CD4-positive, alpha-beta T cell (primary cell): ENCODE results near the gene CYLC2. TPM values are rescaled to one million over a fixed set of nuclear protein-coding genes. Genes with fewer than 3 reads are reported as not detected.

Source experiments
- ATAC-seq: fragments of 200-7000 bp; cut with Tn5 transposase; one replicate; pipeline ENCODE4 v1.10.0; 2022; ENCODE audit warnings: mild to moderate bottlenecking; ENCODE audit not compliant: poor library complexity
- CTCF ChIA-PET: fragments of 350-600 bp; sonication (Branson Sonifier 250); formaldehyde crosslinking; loops from one replicate; lab custom pipeline; 2021; ENCODE audit warnings: antibody characterized with exemption, inconsistent platforms; lab: Charles Lee
- POLR2A ChIA-PET: fragments of 350-600 bp; sonication (Branson Sonifier 250); formaldehyde crosslinking; loops from one replicate; lab custom pipeline; 2021; ENCODE audit warnings: antibody characterized with exemption, inconsistent platforms; lab: Charles Lee
- DNase-seq, 14 experiments: peaks; one replicate each; pipeline ENCODE4 v3.0.0-alpha.2; 2013 to 2020; ENCODE audit warnings: mixed read lengths in 2 of 14
- H3K27ac ChIP-seq, 2 donors: one replicate each; pipeline versions ENCODE4 v1.5.1 to v1.7.0; 2013; ENCODE audit warnings: low read length in 2 of 2, low read depth in 1 of 2, mild to moderate bottlenecking in 1 of 2
- H3K27me3 ChIP-seq, 2 experiments: 1 replicate in 1 of 2; 2 replicates in 1 of 2; pipeline versions ENCODE4 v1.6.1 to v1.7.0; 2013; ENCODE audit warnings: low read length in 2 of 2, control low read depth in 1 of 2, mild to moderate bottlenecking in 1 of 2, moderate library complexity in 1 of 2; ENCODE audit not compliant: insufficient read depth in 2 of 2, control insufficient read depth in 1 of 2
- H3K36me3 ChIP-seq: one replicate; pipeline ENCODE4 v1.6.1; 2013; ENCODE audit warnings: low read length, control low read depth; ENCODE audit not compliant: insufficient read depth
- H3K4me1 ChIP-seq: one replicate; pipeline ENCODE4 v1.6.1; 2013; ENCODE audit warnings: low read length, control low read depth; ENCODE audit not compliant: insufficient read depth
- H3K4me3 ChIP-seq: one replicate; pipeline ENCODE4 v1.5.1; 2013; ENCODE audit warnings: mild to moderate bottlenecking, low read length, moderate library complexity
- H3K9me3 ChIP-seq, 2 experiments: 1 replicate in 1 of 2; 2 replicates in 1 of 2; pipeline versions ENCODE4 v1.6.1 to v1.7.0; 2013; ENCODE audit warnings: low read length in 2 of 2, mild to moderate bottlenecking in 2 of 2, control low read depth in 1 of 2, moderate library complexity in 1 of 2; ENCODE audit not compliant: control insufficient read depth in 1 of 2, insufficient read depth in 1 of 2
- H3K27ac Mint-ChIP-seq: one replicate; pipeline ENCODE4 v1.8.0; 2020; ENCODE audit warnings: mixed read lengths
- H3K27me3 Mint-ChIP-seq: one replicate; pipeline ENCODE4 v1.8.0; 2021; ENCODE audit warnings: mixed read lengths
- H3K36me3 Mint-ChIP-seq: one replicate; pipeline ENCODE4 v1.8.0; 2021; ENCODE audit warnings: low read depth, mixed read lengths
- H3K4me1 Mint-ChIP-seq: one replicate; pipeline ENCODE4 v1.8.0; 2021; ENCODE audit warnings: low read depth, mixed read lengths
- H3K4me3 Mint-ChIP-seq: one replicate; pipeline ENCODE4 v1.8.0; 2020; ENCODE audit warnings: mild to moderate bottlenecking, mixed read lengths
- H3K9me3 Mint-ChIP-seq: one replicate; pipeline ENCODE4 v1.8.0; 2020; ENCODE audit warnings: mixed read lengths
- intact Hi-C, 2 experiments: fragments of 100-400 bp; cut with DNase I in 1 of 2; cut with micrococcal nuclease in 1 of 2; formaldehyde crosslinking; loops; one replicate each; pipeline versions ENCODE4 v1.15.1 to v1.9.0; 2023 to 2025; cut with DNase I, micrococcal nuclease
- total RNA-seq, 174 experiments: library from RNA in 2 of 174; stranded (reverse) in 2 of 174; gene quantifications; one replicate each; pipeline ENCODE4 v1.2.3 and lab custom pipeline; 2021 to 2026
- TF ChIP-seq, protein P1 (sequence below): fragments of 200-600 bp; IDR thresholded peaks from one replicate; pipeline ENCODE4 v1.8.0; 2022; ENCODE audit warnings: antibody characterized with exemption, mild to moderate bottlenecking

CYLC2 gene
- total RNA-seq, 2 experiments from 2014 or later = not detected

GRCh38 chr9:102975251-102975650 lies 19.9 kb upstream of the CYLC2 start:
- no peaks in the 10 kb centered on the region for H3K27me3 ChIP-seq
- intact Hi-C loops = loop anchor here in 1 of 2 experiments (10.0 kb wide), 1 partner anchor 60 kb away; no protein-coding TSS in a partner anchor
- Mint-ChIP-seq H3K27me3 (no peaks in the 10 kb centered on the region), H3K27ac (no peak overlapping the region), H3K36me3 (no peaks in the 10 kb centered on the region), H3K4me3 (no peak overlapping the region), H3K4me1 (no peaks in the 10 kb centered on the region), H3K9me3 (peaks cover 13% of the 10 kb centered on the region)
- no peaks in the 10 kb centered on the region for H3K36me3 ChIP-seq
- DNase-seq = no peak
- peaks cover 13 to 16% of the 10 kb centered on the region in 2 experiments for H3K9me3 ChIP-seq
- TF ChIP-seq, protein P1, sequence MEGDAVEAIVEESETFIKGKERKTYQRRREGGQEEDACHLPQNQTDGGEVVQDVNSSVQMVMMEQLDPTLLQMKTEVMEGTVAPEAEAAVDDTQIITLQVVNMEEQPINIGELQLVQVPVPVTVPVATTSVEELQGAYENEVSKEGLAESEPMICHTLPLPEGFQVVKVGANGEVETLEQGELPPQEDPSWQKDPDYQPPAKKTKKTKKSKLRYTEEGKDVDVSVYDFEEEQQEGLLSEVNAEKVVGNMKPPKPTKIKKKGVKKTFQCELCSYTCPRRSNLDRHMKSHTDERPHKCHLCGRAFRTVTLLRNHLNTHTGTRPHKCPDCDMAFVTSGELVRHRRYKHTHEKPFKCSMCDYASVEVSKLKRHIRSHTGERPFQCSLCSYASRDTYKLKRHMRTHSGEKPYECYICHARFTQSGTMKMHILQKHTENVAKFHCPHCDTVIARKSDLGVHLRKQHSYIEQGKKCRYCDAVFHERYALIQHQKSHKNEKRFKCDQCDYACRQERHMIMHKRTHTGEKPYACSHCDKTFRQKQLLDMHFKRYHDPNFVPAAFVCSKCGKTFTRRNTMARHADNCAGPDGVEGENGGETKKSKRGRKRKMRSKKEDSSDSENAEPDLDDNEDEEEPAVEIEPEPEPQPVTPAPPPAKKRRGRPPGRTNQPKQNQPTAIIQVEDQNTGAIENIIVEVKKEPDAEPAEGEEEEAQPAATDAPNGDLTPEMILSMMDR = no peak
- no peaks in the 10 kb centered on the region for H3K4me1 ChIP-seq
- no peak overlapping the region for H3K4me3 ChIP-seq
- POLR2A ChIA-PET = no interaction called here
- CTCF ChIA-PET = no interaction called here
- no peak for ATAC-seq
- H3K27ac ChIP-seq = no peak overlapping the region

DNA sequence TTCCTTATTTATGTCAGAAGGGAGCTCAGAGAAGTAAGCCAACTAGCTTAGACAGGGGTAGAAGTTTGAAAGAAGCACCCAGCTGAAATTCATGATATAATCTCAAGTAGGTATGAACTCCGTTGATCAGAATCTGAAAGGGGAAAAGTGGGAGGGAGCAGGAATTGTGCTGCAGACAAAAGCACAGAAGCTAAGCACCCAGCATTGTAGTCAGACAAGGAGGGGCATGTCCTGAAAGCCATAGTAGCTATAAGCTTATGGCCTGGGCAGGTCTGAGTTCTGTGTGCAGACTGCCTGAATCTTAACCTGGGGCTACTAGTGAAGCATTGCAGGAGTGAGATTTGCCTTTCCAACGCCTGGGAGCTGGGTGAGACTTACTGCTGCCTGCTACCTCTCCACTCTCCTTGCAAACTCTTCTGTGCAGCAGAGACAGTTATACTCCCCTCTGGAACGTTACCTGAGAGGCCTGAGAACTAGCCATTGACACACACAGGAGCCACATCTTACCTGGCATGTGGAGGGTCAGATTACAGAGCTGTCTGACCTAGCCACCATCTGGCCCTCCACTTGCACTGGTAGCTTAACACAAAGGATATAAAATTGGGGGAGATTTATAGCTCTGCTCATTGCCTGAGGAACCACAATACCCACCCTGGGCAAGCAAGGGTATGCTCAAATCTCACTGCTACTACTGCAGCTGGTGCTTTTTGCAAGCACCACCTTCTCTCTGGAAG lies 9.8 kb upstream of the CYLC2 start:
- TF ChIP-seq, protein P1 = no peak

DNA sequence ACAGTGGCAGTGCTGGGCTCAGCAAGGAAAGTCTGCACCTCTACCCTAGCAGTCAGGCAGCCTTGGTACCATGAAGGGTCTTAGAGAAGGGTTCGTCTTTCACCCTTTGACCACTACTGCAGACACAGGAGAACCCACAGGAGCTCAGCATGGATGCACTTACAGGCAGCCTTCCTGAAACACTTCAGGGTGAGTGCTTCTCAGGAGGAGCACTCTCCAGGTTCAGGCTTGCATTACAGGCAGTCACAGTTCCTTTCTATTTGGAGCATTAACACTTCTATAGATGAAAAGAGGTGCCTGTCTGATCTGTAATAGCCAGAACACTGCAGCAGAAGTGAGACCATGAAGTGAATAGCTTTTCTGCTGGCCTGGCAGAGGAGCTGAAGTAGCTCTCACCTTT lies 8.7 kb upstream of the CYLC2 start:
- Histone ChIP-seq H3K36me3 (no peaks in the 10 kb centered on the region), H3K27me3 (no peaks in the 10 kb centered on the region), H3K4me3 (no peak overlapping the region), H3K4me1 (no peaks in the 10 kb centered on the region), H3K27ac (no peak overlapping the region), H3K9me3 (peaks cover 0 to 4% of the 10 kb centered on the region in 2 experiments)
- intact Hi-C loops = no loop called here
- H3K27ac Mint-ChIP-seq = no peak overlapping the region
- peaks cover 3% of the 10 kb centered on the region for H3K9me3 Mint-ChIP-seq
- ATAC-seq = no peak
- POLR2A ChIA-PET = no interaction called here
- CTCF ChIA-PET = no interaction called here
- H3K27me3 Mint-ChIP-seq = no peaks in the 10 kb centered on the region
- no peaks in the 10 kb centered on the region for H3K36me3 Mint-ChIP-seq
- H3K4me1 Mint-ChIP-seq = no peaks in the 10 kb centered on the region
- DNase-seq = no peak
- TF ChIP-seq, protein P1 = no peak
- no peak overlapping the region for H3K4me3 Mint-ChIP-seq

More for the DNA sequence above, 9.8 kb upstream of the CYLC2 start:
- ATAC-seq (no peak), DNase-seq (no peak)
- peaks cover 3% of the 10 kb centered on the region for H3K9me3 Mint-ChIP-seq
- H3K27ac ChIP-seq = no peak overlapping the region
- H3K4me1 Mint-ChIP-seq = no peaks in the 10 kb centered on the region
- H3K36me3 ChIP-seq = no peaks in the 10 kb centered on the region
- no peaks in the 10 kb centered on the region for H3K27me3 ChIP-seq
- no peaks in the 10 kb centered on the region for H3K4me1 ChIP-seq
- intact Hi-C loops = no loop called here
- no peaks in the 10 kb centered on the region for H3K27me3 Mint-ChIP-seq
- H3K4me3 ChIP-seq = no peak overlapping the region
- H3K27ac Mint-ChIP-seq = no peak overlapping the region
- peaks cover 0 to 4% of the 10 kb centered on the region in 2 experiments for H3K9me3 ChIP-seq
- CTCF ChIA-PET = no interaction called here
- POLR2A ChIA-PET = no interaction called here
- no peaks in the 10 kb centered on the region for H3K36me3 Mint-ChIP-seq
- H3K4me3 Mint-ChIP-seq = no peak overlapping the region
